ENCODE results near the gene TBRG1.
A peak's percentile ranks its signal among the peaks of the same experiment; 100 is the strongest.

TBRG1 gene

GRCh38 chr11:124674168-124674517, 51.5 kb downstream of the TBRG1 start:
- no peak for DNase-seq (ENCODE audit: low read depth)
- peak overlapping the region; percentile 73 for H3K4me3 ChIP-seq (ENCODE audit: low read depth, low read length)
- no peak for TF ChIP-seq CTCF (IDR thresholded peaks at IDR 0.05; ENCODE audit: low read depth, low read length, missing control alignments)
- in situ Hi-C loops (cut with HindIII; ENCODE audit: low sequenced_read_pairs) = no loop called here

- in situ Hi-C loops (cut with HindIII; ENCODE audit: low sequenced_read_pairs) = no loop called here
- peak overlapping the region; percentile 73 for H3K4me3 ChIP-seq (ENCODE audit: low read depth, low read length)
- DNase-seq (ENCODE audit: low read depth) = no peak
- no peak for TF ChIP-seq CTCF (IDR thresholded peaks at IDR 0.05; ENCODE audit: low read depth, low read length, missing control alignments)
Measured at GRCh38 chr11:124674571-124674970, 51.9 kb downstream of the TBRG1 start.

- TF ChIP-seq CTCF (IDR thresholded peaks at IDR 0.05; ENCODE audit: low read depth, low read length, missing control alignments) = no peak
- DNase-seq (ENCODE audit: low read depth) = no peak
- H3K4me3 ChIP-seq (ENCODE audit: low read depth, low read length) = no peak overlapping the region
- in situ Hi-C loops (cut with HindIII; ENCODE audit: low sequenced_read_pairs) = no loop called here
Measured at GRCh38 chr11:124676386-124676785, 53.7 kb downstream of the TBRG1 start.

- no peak for DNase-seq (ENCODE audit: low read depth)
- TF ChIP-seq CTCF (IDR thresholded peaks at IDR 0.05; ENCODE audit: low read depth, low read length, missing control alignments) = no peak
- in situ Hi-C loops (cut with HindIII; ENCODE audit: low sequenced_read_pairs) = no loop called here
- no peak overlapping the region for H3K4me3 ChIP-seq (ENCODE audit: low read depth, low read length)
Measured at GRCh38 chr11:124678416-124678815, 55.8 kb downstream of the TBRG1 start.

GRCh38 chr11:124681421-124681820, 58.8 kb downstream of the TBRG1 start:
- no peak for DNase-seq (ENCODE audit: low read depth)
- in situ Hi-C loops (cut with HindIII; ENCODE audit: low sequenced_read_pairs) = no loop called here
- no peak for TF ChIP-seq CTCF (IDR thresholded peaks at IDR 0.05; ENCODE audit: low read depth, low read length, missing control alignments)
- no peak overlapping the region for H3K4me3 ChIP-seq (ENCODE audit: low read depth, low read length)

GRCh38 chr11:124682443-124682842, 59.8 kb downstream of the TBRG1 start:
- TF ChIP-seq CTCF (IDR thresholded peaks at IDR 0.05; ENCODE audit: low read depth, low read length, missing control alignments) = no peak
- in situ Hi-C loops (cut with HindIII; ENCODE audit: low sequenced_read_pairs) = no loop called here
- no peak overlapping the region for H3K4me3 ChIP-seq (ENCODE audit: low read depth, low read length)
- DNase-seq (ENCODE audit: low read depth) = no peak

Measured in astrocyte of the cerebellum (primary cell).